Kidney (tissue), 14 donors: ENCODE measurements around the gene TMEM9B. TPM values are rescaled to one million over a fixed set of nuclear protein-coding genes. Genes with fewer than 3 reads are reported as not detected.

ENCODE experiments used
- DNase-seq, 5 donors: peaks; one replicate each; pipeline ENCODE4 v3.0.0-alpha.2; 2013 to 2020
- FAIRE-seq: peaks from 2 replicates; lab custom pipeline; 2012; peaks lifted over from hg19 to GRCh38; lab: Jason Lieb, UNC
- H3K27ac ChIP-seq, 2 donors: one replicate each; pipeline ENCODE4 v1.7.0; 2013; ENCODE audit warnings: low read depth in 2 of 2, low read length in 2 of 2, inconsistent platforms in 1 of 2
- H3K27me3 ChIP-seq: one replicate; pipeline ENCODE4 v1.7.1; 2013; ENCODE audit warnings: low read length, inconsistent platforms; ENCODE audit not compliant: control insufficient read depth, insufficient read depth
- H3K36me3 ChIP-seq, 3 donors: one replicate each; pipeline versions ENCODE4 v1.7.0 to v1.7.1; 2013; ENCODE audit warnings: low read length in 3 of 3, control low read depth in 1 of 3, inconsistent platforms in 1 of 3; ENCODE audit not compliant: insufficient read depth in 3 of 3, control insufficient read depth in 2 of 3
- H3K4me1 ChIP-seq, 3 donors: one replicate each; pipeline versions ENCODE4 v1.7.0 to v1.7.1; 2013; ENCODE audit warnings: low read length in 3 of 3, inconsistent platforms in 1 of 3, low read depth in 1 of 3; ENCODE audit not compliant: control insufficient read depth in 2 of 3, insufficient read depth in 2 of 3
- H3K4me3 ChIP-seq, 3 donors: one replicate each; pipeline versions ENCODE4 v1.7.0 to v1.8.1; 2013; ENCODE audit warnings: low read length in 3 of 3, control low read depth in 1 of 3, inconsistent platforms in 1 of 3
- H3K9ac ChIP-seq, 3 donors: one replicate each; pipeline versions ENCODE4 v1.7.0 to v1.7.1; 2013; ENCODE audit warnings: low read length in 3 of 3, control low read depth in 1 of 3, inconsistent platforms in 1 of 3
- H3K9me3 ChIP-seq, 3 donors: one replicate each; pipeline versions ENCODE4 v1.7.0 to v1.7.1; 2013; ENCODE audit warnings: low read length in 3 of 3, control low read depth in 1 of 3, inconsistent platforms in 1 of 3; ENCODE audit not compliant: control insufficient read depth in 2 of 3, insufficient read depth in 1 of 3
- CTCF ChIP-seq: IDR thresholded peaks from 3 replicates; pipeline ENCODE4 v1.5.1; 2012; ENCODE audit warnings: mild to moderate bottlenecking, moderate library complexity, borderline replicate concordance; ENCODE audit not compliant: insufficient read depth; ENCODE audit errors: extremely low read depth
- intact Hi-C: fragments of 100-400 bp; cut with DNase I; formaldehyde crosslinking; loops from one replicate; pipeline ENCODE4 v1.11.1; 2022
- polyA plus RNA-seq: library from polyadenylated mRNA; stranded (reverse); fragments of 350-450 nt; fragmentation: Illumina TruSeq; extraction: RNeasy Lipid Tissue Mini Kit (QIAGEN cat#74804); gene quantifications from one replicate; pipeline ENCODE4 v1.2.3, GENCODE V29; 2014; ENCODE audit warnings: low read depth, low replicate concordance; ENCODE audit not compliant: insufficient read depth
- total RNA-seq: library from RNA; stranded (reverse); fragmentation: NEBNext Ultra II Directional; extraction: Animal tissue kit (Norgen Biotek cat#: 25700); gene quantifications from one replicate; pipeline ENCODE4 v1.2.1, GENCODE V29; 2021
- donor health status: control.
- donor health status: control.
- donor health status: control.
- donor health status: control.
- donor health status: control.
- donor health status: DM: yes; HTN: yes; CAD: no.
- donor health status: Normal renal cell carcinoma (clear cell type).

Gene TMEM9B
- total and polyA plus RNA-seq, 2 donors from 2014 or later: 64.4 to 73.0 TPM

- FAIRE-seq: no peak
- Histone ChIP-seq H3K27me3 (no peaks in the 10 kb centered on the region), H3K36me3 (no peaks in the 10 kb centered on the region), H3K27ac (peak overlapping the region; percentile 85 to 96), H3K4me1 (peaks cover 0 to 22% (median 10%) of the 10 kb centered on the region in 3 donors), H3K9ac (peak overlapping the region; percentile 48 to 94 (median 90)), H3K9me3 (no peaks in the 10 kb centered on the region), H3K4me3 (peak overlapping the region; percentile 69 to 92 (median 78))
- intact Hi-C loops: no loop called here
- peak; percentile 86 to 94 (median 92) for DNase-seq
- TF ChIP-seq CTCF: no peak
These were observed 496 bp downstream of the TMEM9B start for GRCh38 chr11:8963569-8964323.

GRCh38 chr11:8962841-8963240 lies 1.4 kb downstream of the TMEM9B start:
- DNase-seq (no peak), FAIRE-seq (no peak)
- intact Hi-C loops: no loop called here
- Histone ChIP-seq H3K36me3 (no peaks in the 10 kb centered on the region), H3K4me3 (peak overlapping the region in 2 of 3 donors; percentile 78 to 92), H3K9me3 (no peaks in the 10 kb centered on the region), H3K4me1 (peaks cover 0 to 22% (median 10%) of the 10 kb centered on the region in 3 donors), H3K9ac (peak overlapping the region in 2 of 3 donors; percentile 12 to 21), H3K27me3 (no peaks in the 10 kb centered on the region), H3K27ac (no peak overlapping the region)
- TF ChIP-seq CTCF: no peak

- Histone ChIP-seq H3K27me3 (no peaks in the 10 kb centered on the region), H3K4me3 (no peak overlapping the region), H3K9ac (no peak overlapping the region), H3K27ac (no peak overlapping the region), H3K9me3 (no peaks in the 10 kb centered on the region), H3K36me3 (peaks cover 0 to 6% (median 0%) of the 10 kb centered on the region in 3 donors), H3K4me1 (peaks cover 0 to 22% (median 10%) of the 10 kb centered on the region in 3 donors)
- no peak for TF ChIP-seq CTCF
- intact Hi-C loops: no loop called here
- DNase-seq (no peak), FAIRE-seq (no peak)
These were observed 2.8 kb downstream of the TMEM9B start for GRCh38 chr11:8961401-8961800.
